COLO668 (cell line): ENCODE data around the gene CADM2.
"Not testable (repeated sequence)": the region's sequence is repeated elsewhere in the genome, so short reads cannot be mapped to it uniquely, and the experiment has no call there.

ENCODE experiments used
- DNase-seq: peaks from one replicate; lab custom pipeline; 2025; ENCODE audit not compliant: unreplicated experiment; lab: John Stamatoyannopoulos, UW

The CADM2 gene

GRCh38 chr3:85074003-85074402 lies 115.2 kb downstream of the CADM2 start:
- no peak for DNase-seq

DNA sequence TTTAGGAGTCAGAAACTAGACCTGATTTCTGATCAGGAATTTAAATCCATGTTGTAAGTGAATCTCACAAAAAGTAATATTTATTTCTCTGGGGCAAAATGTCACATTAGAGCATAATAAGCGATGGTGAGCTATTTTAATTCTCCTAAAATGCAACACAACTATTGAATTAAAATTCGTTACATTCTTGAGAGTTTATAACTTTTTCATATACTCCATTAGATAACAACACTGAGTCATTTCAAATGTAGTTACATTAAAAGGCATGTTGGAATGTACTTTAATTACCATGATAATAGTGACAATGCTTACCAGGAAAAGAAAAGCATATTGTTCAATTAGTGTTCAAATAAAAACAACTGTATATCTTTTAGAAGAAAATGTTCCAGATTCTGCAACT lies 116.9 kb downstream of the CADM2 start:
- no peak for DNase-seq

DNA sequence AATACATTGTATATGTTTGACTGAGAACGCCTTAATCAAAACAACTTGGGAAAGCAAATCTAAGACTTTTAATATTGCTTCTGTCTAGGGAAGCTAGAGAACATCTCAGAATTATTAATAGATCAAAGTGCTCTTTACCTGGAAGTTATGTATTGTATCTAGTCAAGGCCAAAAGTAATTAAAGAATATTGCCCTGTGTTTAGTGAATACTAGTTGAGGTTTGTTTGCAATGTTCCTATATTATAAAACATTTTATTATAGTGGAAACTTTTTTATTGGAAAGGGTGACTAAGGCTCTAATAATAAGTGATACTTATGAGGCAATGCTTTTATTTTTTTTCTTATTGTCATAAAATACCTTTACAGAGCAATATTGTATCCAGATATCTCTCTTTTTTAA lies 118.2 kb downstream of the CADM2 start:
- DNase-seq = no peak

DNA sequence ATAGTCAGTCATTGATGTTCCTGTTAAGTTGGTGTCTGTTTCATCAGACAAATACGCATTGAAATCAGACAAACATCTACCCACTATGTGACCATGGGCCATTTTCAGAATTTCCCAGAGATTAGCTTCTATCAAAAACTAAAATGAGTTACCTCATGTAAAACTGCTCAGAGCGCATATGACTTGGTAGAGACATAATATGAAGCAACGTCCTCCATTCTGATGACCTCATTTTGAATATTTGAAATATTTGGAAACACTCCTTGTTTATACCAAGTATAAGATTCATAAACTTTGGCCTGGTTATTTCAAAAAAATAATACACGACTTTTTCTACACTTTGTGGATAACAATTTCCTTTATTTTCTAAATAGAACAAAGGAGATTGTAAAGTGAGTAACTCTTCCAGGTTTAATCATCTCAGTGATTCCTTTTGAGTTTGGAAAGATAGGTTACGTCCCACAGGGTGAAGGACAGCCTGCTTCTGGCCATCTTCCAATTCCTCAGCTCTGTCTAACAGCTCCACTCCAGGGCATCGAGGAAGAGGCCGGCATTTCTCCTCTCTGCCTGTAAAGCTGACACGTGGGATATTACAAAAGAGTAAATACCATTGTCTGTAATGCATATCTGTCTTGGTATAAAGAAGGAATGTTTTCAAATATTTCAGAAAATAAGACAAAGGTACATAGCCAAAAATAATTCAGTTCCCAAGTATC lies 122.6 kb downstream of the CADM2 start:
- DNase-seq = no peak

- DNase-seq = no peak
Measured at GRCh38 chr3:85090495-85090894, 131.7 kb downstream of the CADM2 start.

GRCh38 chr3:85100316-85100715 lies 141.5 kb downstream of the CADM2 start:
- DNase-seq = no peak

- no peak for DNase-seq
Measured at GRCh38 chr3:85102781-85103180, 144.0 kb downstream of the CADM2 start.

- no peak for DNase-seq
Measured at GRCh38 chr3:85110393-85110792, 151.6 kb downstream of the CADM2 start.

DNA sequence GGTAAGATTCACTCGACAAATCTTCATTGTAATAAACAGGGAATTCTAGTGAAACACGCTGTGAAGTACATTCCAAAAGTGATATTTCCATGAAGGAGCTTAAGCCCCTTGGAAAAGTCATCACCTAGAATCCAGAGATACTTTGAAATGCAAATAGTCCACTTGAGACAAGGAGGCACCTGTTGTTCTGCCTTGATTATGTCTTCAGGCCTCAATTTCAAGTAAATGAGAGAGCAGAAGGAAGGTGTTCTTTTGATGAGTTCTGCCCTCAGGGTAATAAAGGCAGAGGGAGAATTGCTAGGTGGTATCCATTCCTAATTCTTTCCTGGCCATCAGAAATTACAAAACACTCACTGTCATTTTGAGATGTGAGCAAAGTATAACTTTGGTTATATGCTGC lies 162.1 kb downstream of the CADM2 start:
- DNase-seq = no peak

DNA sequence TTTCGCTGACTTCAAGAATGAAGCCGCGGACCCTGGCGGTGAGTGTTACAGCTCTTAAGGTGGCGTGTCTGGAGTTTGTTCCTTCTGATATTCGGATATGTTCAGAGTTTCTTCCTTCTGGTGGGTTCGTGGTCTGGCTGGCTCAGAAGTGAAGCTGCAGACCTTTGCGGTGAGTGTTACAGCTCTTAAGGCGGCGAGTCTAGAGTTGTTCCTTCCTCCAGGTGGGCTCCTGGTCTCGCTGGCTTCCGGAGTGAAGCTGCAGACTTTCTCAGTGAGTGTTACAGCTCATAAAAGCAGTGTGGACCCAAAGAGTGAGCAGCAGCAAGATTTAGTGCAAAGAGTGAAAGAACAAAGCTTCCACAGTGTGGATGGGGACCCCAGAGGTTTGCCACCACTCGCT lies 174.1 kb downstream of the CADM2 start:
- not testable (repeated sequence) for DNase-seq

GRCh38 chr3:85133691-85134420 lies 175.1 kb downstream of the CADM2 start:
- not testable (repeated sequence) for DNase-seq

DNA sequence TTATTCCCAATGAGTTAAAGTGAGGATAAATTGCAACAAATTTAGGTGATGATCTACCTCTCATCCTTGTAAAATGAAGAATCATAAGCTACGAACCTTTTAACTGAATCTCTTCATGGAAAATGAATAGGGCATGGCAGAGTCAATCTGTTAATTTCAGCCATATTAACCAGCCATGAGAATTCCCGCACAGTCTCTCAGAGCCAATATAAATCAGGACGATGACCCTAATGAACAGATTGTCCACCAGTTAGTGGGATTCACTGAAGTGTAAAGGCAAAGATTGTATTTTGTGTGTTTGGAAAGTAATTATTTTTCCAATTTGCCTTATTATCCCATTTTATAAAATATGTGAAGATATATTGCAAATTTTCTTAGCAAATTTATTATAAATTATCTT lies 183.8 kb downstream of the CADM2 start:
- DNase-seq = no peak

GRCh38 chr3:85148036-85148435 lies 189.2 kb downstream of the CADM2 start:
- no peak for DNase-seq

DNA sequence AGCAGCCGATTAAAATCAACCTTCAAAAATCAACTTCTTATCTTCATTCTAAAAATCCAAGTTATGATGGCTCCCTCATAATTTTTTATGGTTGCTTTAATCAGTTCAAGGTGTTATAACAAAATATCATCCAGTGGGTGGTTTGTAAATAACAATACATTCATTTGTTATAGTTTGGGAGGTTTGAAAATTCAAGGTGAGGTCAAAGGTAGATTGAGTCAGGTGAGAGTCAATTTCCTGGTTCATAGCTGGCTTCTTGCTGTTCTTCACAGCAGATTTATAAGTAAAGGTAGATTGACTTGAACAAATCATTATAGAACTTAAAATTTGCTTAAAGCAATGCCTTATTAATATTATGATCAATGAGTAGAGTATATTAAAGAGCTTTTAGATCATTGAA lies 192.8 kb downstream of the CADM2 start:
- DNase-seq = no peak

- not testable (repeated sequence) for DNase-seq
Measured at GRCh38 chr3:85153279-85153678, 194.5 kb downstream of the CADM2 start.

GRCh38 chr3:85159376-85159775 lies 200.6 kb downstream of the CADM2 start:
- no peak for DNase-seq

DNA sequence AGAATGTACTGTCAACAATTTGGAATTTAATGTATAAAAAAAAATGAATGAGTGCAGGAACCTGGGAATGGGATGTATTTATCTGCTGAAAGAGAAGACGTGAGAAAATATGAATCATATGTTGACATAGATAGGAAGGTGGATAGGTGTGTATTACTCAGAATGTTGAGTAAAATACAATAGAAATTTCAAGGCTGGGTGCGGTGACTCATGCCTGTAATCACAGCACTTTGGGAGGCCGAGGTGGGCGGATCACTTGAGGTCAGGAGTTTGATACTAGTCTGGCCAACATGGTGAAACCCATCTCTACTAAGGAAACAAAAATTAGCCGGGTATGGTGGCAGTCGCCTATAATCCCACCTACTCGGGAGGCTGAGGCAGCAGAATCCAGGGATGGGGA lies 202.8 kb downstream of the CADM2 start:
- no peak for DNase-seq

GRCh38 chr3:85162905-85163304 lies 204.1 kb downstream of the CADM2 start:
- no peak for DNase-seq

- DNase-seq = no peak
Measured at GRCh38 chr3:85164436-85164835, 205.6 kb downstream of the CADM2 start.

GRCh38 chr3:85167576-85167975 lies 208.8 kb downstream of the CADM2 start:
- no peak for DNase-seq

GRCh38 chr3:85170646-85171045 lies 211.9 kb downstream of the CADM2 start:
- DNase-seq = no peak

GRCh38 chr3:85171976-85172375 lies 213.2 kb downstream of the CADM2 start:
- DNase-seq = no peak

- DNase-seq = no peak
Measured at GRCh38 chr3:85176799-85177198, 218.0 kb downstream of the CADM2 start.
